Parietal lobe (tissue), 1 donor: ENCODE measurements around the gene TSPAN2. TPM values are rescaled to one million over a fixed set of nuclear protein-coding genes. Genes with fewer than 3 reads are reported as not detected.

Source experiments
- total RNA-seq: library from RNA; depleted of rRNA; stranded (reverse); fragments of >200 nt; gene quantifications from one replicate; pipeline ENCODE4 v1.2.3, GENCODE V29; 2014

Gene TSPAN2
- 28.2 TPM for total RNA-seq

DNA sequence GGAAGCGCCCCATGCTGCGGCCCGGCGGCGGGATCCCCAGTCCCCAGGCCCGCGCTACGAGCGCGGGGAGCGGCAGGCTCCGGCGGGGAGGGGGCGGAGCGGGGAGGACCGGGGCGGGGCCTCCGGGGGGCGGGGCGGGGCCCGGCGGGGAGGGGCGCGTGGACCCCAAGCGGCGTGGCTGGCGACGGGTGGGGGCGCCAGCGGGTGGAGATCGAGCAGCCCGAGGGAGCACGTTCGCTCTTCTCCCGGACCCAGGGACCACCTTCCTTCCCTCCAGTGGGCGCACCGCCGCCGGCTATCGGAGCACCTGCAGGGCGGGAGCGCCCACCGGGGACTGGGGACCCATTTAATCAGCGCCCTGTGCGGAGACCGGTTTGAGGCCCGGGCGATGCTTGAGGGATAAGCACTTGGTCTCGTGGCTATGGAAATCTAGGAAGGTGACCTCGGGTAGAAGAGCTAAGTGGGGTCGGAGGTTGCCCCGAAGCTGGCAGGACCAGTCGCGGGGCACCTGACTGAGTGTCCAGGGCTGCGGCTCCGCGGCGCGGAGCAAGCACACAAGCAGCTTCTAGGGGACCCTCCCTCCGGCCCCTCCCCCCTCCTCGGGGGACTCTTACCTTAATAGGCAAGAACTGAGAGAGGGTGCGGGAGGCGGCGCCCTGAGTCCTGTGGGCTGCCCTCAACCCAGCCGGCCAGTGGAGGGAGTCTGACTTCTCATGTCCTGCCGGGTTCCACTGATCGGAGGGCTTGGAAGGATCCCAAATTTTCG is at the start of gene TSPAN2:
TSS of gene TSPAN2 (minus strand) at position 84 of the 766 bp plus-strand sequence. CDS start at position 13, 71 bp downstream.

DNA sequence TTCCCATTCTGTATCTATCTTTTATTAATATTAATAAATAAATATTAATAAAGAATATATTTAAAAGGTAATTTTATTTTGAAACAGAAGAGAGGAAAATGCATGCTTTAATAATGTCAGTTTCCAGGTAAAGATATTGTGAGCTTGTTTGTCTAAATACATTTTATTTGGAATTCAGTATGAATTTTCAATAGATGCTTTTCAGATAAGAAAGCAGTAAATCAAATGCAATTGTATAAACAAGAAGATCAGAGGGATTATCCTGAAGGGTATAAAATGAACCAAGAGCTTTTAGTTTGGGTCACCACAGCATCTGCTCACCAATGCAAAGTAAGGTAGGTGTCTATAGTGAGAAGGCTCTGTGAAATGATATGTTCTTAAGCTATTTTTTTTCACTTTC is 59.8 kb downstream of the TSPAN2 start, which contains the start of gene TSHB:
TSS of gene TSHB (plus strand) at position 301 of the 400 bp plus-strand sequence. CDS start 3,537 bp downstream, outside the sequence.

Other genes with a start within 250 kb of the TSPAN2 start
- gene SYCP1, start 234.6 kb downstream of the TSPAN2 start, total RNA-seq, result not detected
- gene TSHB, start 59.7 kb downstream of the TSPAN2 start, total RNA-seq, result not detected
- not detected for gene NGF, start 248.7 kb upstream of the TSPAN2 start, total RNA-seq